ENCODE results near the gene TMEM255B. TPM values are rescaled to one million over a fixed set of nuclear protein-coding genes. Genes with fewer than 3 reads are reported as not detected.

Gene TMEM255B
- total and polyA plus RNA-seq, 2 donors (not counting 3 experiments of a cell fraction or from before 2014, with no cell fraction given) = 105 to 121 TPM

DNA sequence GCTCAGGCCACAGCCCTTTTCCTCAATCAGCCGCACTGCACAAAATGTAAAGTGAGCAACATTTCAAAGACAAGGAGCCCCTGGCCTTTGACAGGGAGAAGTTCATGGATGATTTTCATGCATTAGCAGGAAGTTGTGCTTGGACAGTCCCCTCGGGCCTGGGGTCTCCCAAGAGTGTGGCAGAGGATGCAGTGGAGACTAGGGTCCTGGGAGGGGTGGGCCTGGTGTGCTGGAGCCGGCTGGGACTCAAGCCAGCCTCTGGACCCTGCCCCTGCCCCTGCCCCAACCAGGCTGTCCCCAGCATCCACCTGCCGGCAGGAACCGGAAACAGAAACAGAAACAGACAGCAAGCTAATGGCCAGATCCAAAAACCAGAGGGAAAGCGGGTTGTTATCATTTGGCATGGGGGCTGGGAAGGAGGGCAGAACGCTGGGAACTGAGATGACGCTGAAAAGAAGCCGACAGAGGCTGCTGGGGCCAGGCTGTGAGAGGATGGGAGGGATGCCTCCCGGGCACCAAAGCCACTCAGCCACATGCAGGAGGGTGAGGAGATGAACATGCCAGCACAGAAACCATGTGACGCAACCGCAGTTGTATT is 102.5 kb downstream of the TMEM255B start:
- H3K36me3 ChIP-seq (ENCODE audit: control insufficient read depth in 2 of 2, extremely low read depth in 1 of 2, insufficient read depth in 2 of 2, low read length in 2 of 2) = no peaks in the 10 kb centered on the region
- no peak overlapping the region for H2AFZ ChIP-seq (ENCODE audit: low read depth, low read length)
- no peaks in the 10 kb centered on the region for H3K9me1 ChIP-seq (replicated peaks; ENCODE audit: control insufficient read depth, extremely low read depth, insufficient read depth, low read length)
- BruUV-seq (replicated peaks) = no TSS peak
- H3K27me3 ChIP-seq (ENCODE audit: control insufficient read depth in 2 of 2, insufficient read depth in 2 of 2, low read length in 2 of 2) = peaks cover 6 to 18% of the 10 kb centered on the region in 2 experiments
- DNase-seq (ENCODE audit: low read depth, low spot score) = no peak
- no peak overlapping the region for H3K27ac ChIP-seq (ENCODE audit: insufficient read depth, low read depth, low read length)
- H3K4me1 ChIP-seq (ENCODE audit: control insufficient read depth, extremely low read depth, insufficient read depth, low read length) = peaks cover 11% of the 10 kb centered on the region
- intact Hi-C loops (cut with micrococcal nuclease) (loop anchor here (2.0 to 5.0 kb wide), 2 partner anchors 43 to 76 kb away; no protein-coding TSS in a partner anchor), dilution Hi-C loops (cut with MboI; ENCODE audit: extremely low pct_ligation_motif_present, low sequenced_read_pairs) (no loop called here)
- H3K4me3 ChIP-seq (replicated peaks in 1 of 3; ENCODE audit: insufficient read depth in 1 of 3, low read depth in 1 of 3, low read length in 3 of 3) = no peak overlapping the region
- H4K20me1 ChIP-seq (replicated peaks; ENCODE audit: control insufficient read depth, extremely low read depth, insufficient read depth, low read length) = no peaks in the 10 kb centered on the region
- no peaks in the 10 kb centered on the region for H3K79me2 ChIP-seq (ENCODE audit: control insufficient read depth, insufficient read depth, low read length)
- POLR2A ChIA-PET = no interaction called here
- H3K4me2 ChIP-seq (ENCODE audit: insufficient read depth, low read length) = no peak overlapping the region
- CTCF ChIA-PET = interaction anchor here (1.1 kb wide), 2 partner anchors 24 to 43 kb away, joined by 6 read pairs; no protein-coding TSS in a partner anchor
- TF ChIP-seq, protein P1, sequence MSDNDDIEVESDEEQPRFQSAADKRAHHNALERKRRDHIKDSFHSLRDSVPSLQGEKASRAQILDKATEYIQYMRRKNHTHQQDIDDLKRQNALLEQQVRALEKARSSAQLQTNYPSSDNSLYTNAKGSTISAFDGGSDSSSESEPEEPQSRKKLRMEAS (IDR thresholded peaks at IDR 0.05; ENCODE audit: insufficient read depth, insufficient read length) = no peak
- no peak for TF ChIP-seq GATA2 (IDR thresholded peaks at IDR 0.05; ENCODE audit: insufficient read depth, insufficient read length, low read depth, low read length)
- TF ChIP-seq POLR2AphosphoS5 (IDR thresholded peaks at IDR 0.05; ENCODE audit: insufficient read depth, low read depth, low read length) = no peak
- TF ChIP-seq, protein P2, sequence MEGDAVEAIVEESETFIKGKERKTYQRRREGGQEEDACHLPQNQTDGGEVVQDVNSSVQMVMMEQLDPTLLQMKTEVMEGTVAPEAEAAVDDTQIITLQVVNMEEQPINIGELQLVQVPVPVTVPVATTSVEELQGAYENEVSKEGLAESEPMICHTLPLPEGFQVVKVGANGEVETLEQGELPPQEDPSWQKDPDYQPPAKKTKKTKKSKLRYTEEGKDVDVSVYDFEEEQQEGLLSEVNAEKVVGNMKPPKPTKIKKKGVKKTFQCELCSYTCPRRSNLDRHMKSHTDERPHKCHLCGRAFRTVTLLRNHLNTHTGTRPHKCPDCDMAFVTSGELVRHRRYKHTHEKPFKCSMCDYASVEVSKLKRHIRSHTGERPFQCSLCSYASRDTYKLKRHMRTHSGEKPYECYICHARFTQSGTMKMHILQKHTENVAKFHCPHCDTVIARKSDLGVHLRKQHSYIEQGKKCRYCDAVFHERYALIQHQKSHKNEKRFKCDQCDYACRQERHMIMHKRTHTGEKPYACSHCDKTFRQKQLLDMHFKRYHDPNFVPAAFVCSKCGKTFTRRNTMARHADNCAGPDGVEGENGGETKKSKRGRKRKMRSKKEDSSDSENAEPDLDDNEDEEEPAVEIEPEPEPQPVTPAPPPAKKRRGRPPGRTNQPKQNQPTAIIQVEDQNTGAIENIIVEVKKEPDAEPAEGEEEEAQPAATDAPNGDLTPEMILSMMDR (IDR thresholded peaks at IDR 0.05; ENCODE audit: extremely low read depth in 1 of 2, insufficient read depth in 1 of 2, low read depth in 1 of 2, low read length in 2 of 2) = no peak
- no peak for TF ChIP-seq FOS (IDR thresholded peaks at IDR 0.05; ENCODE audit: borderline replicate concordance, insufficient read depth, low read length)
- TF ChIP-seq EZH2 (IDR thresholded peaks at IDR 0.05; ENCODE audit: borderline replicate concordance, low read depth, low read length, severe bottlenecking) = no peak
- no peak for TF ChIP-seq JUN (IDR thresholded peaks at IDR 0.05; ENCODE audit: borderline replicate concordance, insufficient read depth, insufficient read length, low read depth)
- no peak for TF ChIP-seq POLR2A (IDR thresholded peaks at IDR 0.05; ENCODE audit: low read depth, low read length)
- no peak for TF ChIP-seq MYC (IDR thresholded peaks at IDR 0.05; ENCODE audit: low read depth, low read length)
- no peak overlapping the region for H3K9ac ChIP-seq (replicated peaks; ENCODE audit: extremely low read depth, insufficient read depth, low read length)
- no peaks in the 10 kb centered on the region for H3K9me3 ChIP-seq (replicated peaks; ENCODE audit: control insufficient read depth, insufficient read depth, low read length)
- no peak for FAIRE-seq
